Mucosa of rectum (tissue), 2 donors: Measurements from ENCODE around the gene PCNX2.

Experiments used
- H3K27ac ChIP-seq, 2 donors: one replicate each; pipeline ENCODE4 v1.7.0; 2013; ENCODE audit warnings: inconsistent platforms in 2 of 2, low read depth in 2 of 2, low read length in 2 of 2
- H3K27me3 ChIP-seq, 2 donors: one replicate each; pipeline ENCODE4 v1.7.0; 2013; ENCODE audit warnings: low read length in 2 of 2; ENCODE audit not compliant: control insufficient read depth in 2 of 2, insufficient read depth in 2 of 2
- H3K36me3 ChIP-seq, 2 donors: one replicate each; pipeline ENCODE4 v1.7.0; 2013; ENCODE audit warnings: low read length in 2 of 2; ENCODE audit not compliant: control insufficient read depth in 2 of 2, insufficient read depth in 2 of 2
- H3K4me1 ChIP-seq, 2 donors: one replicate each; pipeline ENCODE4 v1.7.0; 2013; ENCODE audit warnings: low read length in 2 of 2, mild to moderate bottlenecking in 1 of 2; ENCODE audit not compliant: control insufficient read depth in 2 of 2, insufficient read depth in 2 of 2
- H3K4me3 ChIP-seq, 2 donors: one replicate each; pipeline ENCODE4 v1.7.0; 2013; ENCODE audit warnings: low read length in 2 of 2
- H3K9ac ChIP-seq, 2 donors: one replicate each; pipeline ENCODE4 v1.7.0; 2013; ENCODE audit warnings: low read length in 2 of 2, low read depth in 1 of 2, mild to moderate bottlenecking in 1 of 2
- H3K9me3 ChIP-seq, 2 donors: one replicate each; pipeline ENCODE4 v1.7.0; 2013; ENCODE audit warnings: low read length in 2 of 2; ENCODE audit not compliant: control insufficient read depth in 2 of 2
- donor health status: healthy.
- donor health status: Normal muscosa, but diverticular disease.

The PCNX2 gene

DNA sequence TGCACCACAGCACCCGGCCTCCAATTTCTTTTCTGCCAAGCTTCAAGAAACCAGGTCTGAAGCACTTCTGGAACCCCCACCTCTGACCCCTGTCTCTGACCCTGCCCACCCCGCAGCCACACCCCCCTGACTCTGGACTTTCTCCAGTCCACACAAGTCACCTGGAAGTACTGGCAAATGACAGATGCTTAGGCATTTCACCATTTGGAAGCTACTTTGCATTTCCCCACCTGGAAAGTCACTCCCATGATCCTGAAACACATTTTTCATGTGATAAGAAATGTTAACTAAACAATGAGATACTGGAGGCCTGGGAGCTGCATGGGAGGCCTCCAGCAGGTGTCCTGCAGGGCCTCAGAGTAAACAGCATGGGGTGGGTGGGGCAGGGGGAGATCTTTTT, 299.4 kb downstream of the PCNX2 start:
- no peaks in the 10 kb centered on the region for H3K9me3 ChIP-seq
- H3K4me3 ChIP-seq = no peak overlapping the region
- no peaks in the 10 kb centered on the region for H3K27me3 ChIP-seq
- no peaks in the 10 kb centered on the region for H3K4me1 ChIP-seq
- H3K36me3 ChIP-seq = peaks cover 8 to 10% of the 10 kb centered on the region in 2 donors
- no peak overlapping the region for H3K9ac ChIP-seq
- H3K27ac ChIP-seq = no peak overlapping the region

DNA sequence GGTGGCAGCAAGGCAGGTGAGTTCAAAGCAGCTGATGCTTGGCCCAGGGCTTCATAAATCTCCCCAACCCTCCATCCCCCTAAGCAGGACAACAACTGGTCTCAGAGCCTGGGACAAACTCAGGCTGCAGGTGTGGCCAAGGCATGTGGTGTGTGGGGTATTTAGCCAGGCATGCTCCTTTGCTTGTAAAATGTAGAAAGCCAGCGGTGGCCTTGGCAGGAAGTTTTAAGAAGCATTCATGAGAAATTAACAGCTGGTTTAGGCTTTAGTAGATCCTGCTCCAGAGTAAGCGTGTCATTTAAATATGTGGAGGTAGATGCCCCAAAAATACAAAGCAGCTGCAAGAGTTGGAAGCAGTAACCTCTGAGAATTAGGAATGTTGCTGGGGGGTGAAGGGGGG, 300.3 kb downstream of the PCNX2 start:
- Histone ChIP-seq H3K27me3 (no peaks in the 10 kb centered on the region), H3K27ac (no peak overlapping the region), H3K4me3 (no peak overlapping the region), H3K9ac (no peak overlapping the region), H3K4me1 (no peaks in the 10 kb centered on the region), H3K36me3 (peaks cover 5 to 10% of the 10 kb centered on the region in 2 donors), H3K9me3 (no peaks in the 10 kb centered on the region)

DNA sequence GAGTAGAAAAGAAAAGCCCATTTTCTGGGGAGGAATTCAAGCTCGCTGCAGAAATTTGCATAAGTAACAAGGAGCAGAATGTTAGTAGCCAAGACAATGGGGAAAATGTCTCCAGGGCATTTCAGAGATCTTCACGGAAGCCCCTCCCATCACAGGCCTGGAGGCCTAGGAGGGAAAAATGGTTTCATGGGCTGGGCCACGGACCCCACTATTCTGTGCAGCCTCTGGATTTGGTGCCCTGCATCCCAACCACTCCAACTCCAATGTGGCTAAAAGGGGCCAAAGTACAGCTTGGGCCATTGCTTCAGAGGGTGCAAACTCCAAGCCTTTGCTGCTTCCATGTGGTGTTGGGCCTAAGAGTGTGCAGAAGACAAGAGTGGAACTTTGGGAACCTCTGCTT, 302.0 kb downstream of the PCNX2 start:
- no peak overlapping the region for H3K9ac ChIP-seq
- peaks cover 4 to 9% of the 10 kb centered on the region in 2 donors for H3K36me3 ChIP-seq
- H3K27ac ChIP-seq = no peak overlapping the region
- no peaks in the 10 kb centered on the region for H3K4me1 ChIP-seq
- no peaks in the 10 kb centered on the region for H3K27me3 ChIP-seq
- no peaks in the 10 kb centered on the region for H3K9me3 ChIP-seq
- no peak overlapping the region for H3K4me3 ChIP-seq

DNA sequence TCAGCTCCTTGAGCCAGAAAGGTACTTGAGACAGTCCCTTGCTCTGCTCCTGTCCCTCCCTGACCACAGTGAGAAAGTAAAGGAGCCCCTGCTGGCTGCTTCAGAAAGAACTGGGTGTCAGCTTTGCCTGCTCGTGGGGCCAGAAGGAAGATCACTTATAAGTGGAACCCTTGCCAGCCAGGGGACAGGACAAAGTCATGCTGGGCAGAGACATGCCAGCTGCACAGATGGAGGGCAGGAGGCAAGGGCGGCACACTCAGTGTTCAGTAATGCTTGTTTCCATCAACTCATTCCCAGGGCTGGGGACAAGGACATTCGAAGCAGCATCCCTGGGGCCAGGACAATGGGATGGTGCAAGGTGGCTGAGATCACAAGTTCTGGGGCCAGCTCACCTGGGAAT, 303.3 kb downstream of the PCNX2 start:
- Histone ChIP-seq H3K4me3 (no peak overlapping the region), H3K4me1 (no peaks in the 10 kb centered on the region), H3K9ac (no peak overlapping the region), H3K27ac (no peak overlapping the region), H3K9me3 (no peaks in the 10 kb centered on the region), H3K36me3 (peaks cover 0 to 4% of the 10 kb centered on the region in 2 donors), H3K27me3 (no peaks in the 10 kb centered on the region)

DNA sequence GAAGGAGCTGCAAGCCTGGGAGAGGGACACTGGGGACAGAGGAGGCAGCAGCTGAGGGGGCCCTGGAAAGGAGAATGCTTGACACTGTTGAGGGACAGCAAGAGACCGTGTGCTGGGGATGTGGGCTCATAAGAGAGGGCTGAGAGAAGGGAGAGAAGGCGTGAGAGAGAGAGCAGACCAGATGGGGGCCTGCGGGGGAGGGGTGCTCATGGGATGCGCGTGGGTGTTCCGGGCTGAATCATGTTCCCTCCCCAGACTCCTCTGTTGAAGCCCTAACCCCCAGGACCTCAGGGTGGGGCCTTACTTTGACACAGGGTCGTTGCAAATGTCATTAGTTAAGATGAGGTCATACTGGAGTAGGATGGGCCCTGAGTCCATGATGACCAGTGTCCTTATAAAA, 304.3 kb downstream of the PCNX2 start:
- H3K27ac ChIP-seq = no peak overlapping the region
- H3K9me3 ChIP-seq = no peaks in the 10 kb centered on the region
- H3K4me3 ChIP-seq = no peak overlapping the region
- no peak overlapping the region for H3K9ac ChIP-seq
- H3K4me1 ChIP-seq = no peaks in the 10 kb centered on the region
- peaks cover 0 to 3% of the 10 kb centered on the region in 2 donors for H3K36me3 ChIP-seq
- H3K27me3 ChIP-seq = no peaks in the 10 kb centered on the region

DNA sequence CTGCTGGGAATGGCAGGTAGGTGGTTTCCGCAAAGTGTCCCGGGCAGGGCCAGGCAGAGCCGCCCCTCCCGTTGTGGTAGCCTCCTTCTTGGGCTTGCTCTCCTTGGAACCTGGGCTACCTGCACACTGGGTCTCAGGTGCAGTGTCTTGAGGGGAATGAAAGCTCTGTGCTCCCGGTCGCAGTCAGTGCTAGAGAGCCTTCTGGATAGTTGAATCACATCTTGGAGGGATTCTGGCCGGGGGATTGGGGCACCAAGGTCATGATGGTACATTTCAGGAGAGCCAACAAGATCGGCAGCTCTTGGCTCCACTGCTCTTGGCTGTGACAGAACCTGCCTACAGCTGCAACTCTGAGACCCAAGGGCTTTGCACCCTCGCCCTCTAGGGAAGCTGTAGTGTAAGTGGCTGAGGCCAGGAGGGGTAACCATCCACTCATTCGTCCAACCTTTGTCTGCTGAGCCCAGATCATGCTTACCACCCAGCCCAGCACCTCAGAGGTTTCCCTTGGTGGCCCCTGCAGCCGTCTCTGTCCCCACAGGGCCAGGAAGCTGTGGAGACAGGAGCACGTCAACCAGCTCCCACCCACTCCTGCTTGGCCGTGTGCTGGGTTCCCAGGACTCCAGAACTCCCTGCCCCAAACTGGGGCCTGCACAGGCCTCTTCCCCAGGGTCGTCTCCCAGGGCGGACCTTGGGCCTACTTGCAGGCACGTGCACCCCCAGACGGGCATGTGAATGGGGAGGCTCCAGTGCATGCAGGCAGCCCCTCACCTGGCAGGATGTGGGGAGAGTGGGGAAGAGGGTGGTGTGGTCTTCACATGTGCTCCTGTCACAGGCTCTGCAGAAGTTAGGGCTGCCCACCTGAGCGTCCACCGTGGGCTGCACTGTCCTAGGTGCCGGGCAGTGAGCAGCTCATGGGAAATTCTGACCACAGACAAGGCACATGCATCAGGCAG, 305.1 kb downstream of the PCNX2 start:
- Histone ChIP-seq H3K9ac (no peak overlapping the region), H3K4me1 (peaks cover 0 to 3% of the 10 kb centered on the region in 2 donors), H3K36me3 (peaks cover 0 to 3% of the 10 kb centered on the region in 2 donors), H3K4me3 (no peak overlapping the region), H3K27ac (no peak overlapping the region), H3K9me3 (no peaks in the 10 kb centered on the region), H3K27me3 (no peaks in the 10 kb centered on the region)

DNA sequence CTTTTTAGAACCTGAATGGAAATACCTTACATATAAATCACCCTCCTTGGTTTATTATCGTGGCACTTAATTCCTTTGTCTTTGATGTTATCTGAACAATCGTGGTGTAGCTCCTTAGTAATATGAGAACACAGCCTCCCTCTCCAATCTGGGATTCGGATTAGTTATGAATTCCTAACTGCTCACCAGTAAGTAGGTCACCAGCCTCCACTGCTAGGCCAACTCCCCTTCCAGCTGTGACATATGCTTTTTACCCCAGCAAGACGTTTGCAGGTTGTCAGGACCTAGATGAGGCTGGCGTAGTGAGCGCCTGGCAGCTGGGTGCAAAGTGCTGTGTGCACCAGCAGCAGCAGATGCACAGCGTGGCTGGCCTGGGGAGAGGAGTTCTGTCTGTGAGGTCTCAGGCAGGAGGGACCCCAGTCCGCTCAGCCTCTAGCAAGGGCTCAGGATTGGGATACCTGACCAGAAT, 306.9 kb downstream of the PCNX2 start:
- Histone ChIP-seq H3K9me3 (no peaks in the 10 kb centered on the region), H3K27me3 (no peaks in the 10 kb centered on the region), H3K36me3 (no peaks in the 10 kb centered on the region), H3K9ac (no peak overlapping the region), H3K4me1 (peaks cover 7 to 13% of the 10 kb centered on the region in 2 donors), H3K4me3 (no peak overlapping the region), H3K27ac (no peak overlapping the region)

DNA sequence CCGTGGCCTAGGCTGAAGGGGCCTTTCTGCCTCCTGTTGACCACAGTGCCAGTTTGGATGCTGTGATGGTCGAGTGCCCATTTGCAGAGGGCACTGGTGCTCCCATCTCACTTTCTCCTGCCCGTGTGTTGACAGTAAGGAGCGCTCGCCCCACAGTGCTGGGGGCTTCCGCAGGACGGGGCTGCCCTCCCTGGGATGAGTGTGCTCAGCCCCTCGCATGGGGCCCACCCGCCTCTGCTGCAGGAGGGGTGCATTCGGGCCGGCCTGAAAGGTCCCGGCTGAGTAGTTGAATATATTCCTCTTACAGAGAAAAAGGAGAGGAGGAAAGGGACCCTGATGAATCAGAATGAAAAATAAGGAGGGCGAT, 307.8 kb downstream of the PCNX2 start:
- Histone ChIP-seq H3K27me3 (no peaks in the 10 kb centered on the region), H3K36me3 (no peaks in the 10 kb centered on the region), H3K27ac (no peak overlapping the region), H3K9me3 (no peaks in the 10 kb centered on the region), H3K4me3 (no peak overlapping the region), H3K4me1 (peaks cover 7 to 13% of the 10 kb centered on the region in 2 donors), H3K9ac (no peak overlapping the region)

DNA sequence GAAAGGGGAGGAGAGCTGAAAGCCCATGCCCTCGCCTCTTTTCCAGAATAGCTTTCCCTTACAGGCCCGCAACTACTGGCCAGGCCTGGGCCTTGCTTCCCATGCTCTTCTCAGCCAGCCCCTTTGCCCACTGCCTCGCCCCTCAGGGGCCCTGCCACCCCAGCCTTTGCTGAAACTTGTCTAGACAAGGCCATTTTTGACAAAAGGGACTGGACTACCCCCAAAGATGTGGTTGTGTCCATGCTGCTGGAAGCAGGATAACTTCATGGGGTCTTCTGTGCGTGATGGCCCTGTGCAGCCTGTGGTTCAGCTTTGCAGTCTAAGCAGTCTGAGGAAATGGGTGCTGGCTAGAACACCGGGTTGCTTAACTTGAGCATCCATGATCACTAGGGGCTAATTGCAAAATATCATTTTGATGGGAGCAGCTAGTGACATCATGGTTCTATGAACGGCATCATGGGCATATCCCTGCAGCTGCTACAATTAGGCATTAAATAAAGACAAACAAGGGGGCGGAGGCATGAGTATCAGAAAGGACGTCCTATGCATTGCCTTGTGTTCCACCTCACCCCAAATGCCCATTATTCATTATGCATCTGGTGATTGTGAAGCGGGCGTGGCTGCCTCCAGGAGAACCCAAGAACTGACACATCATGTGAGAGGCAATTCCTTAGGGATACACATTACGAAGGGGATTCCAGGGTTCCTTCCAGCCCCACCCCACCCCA, 308.3 kb downstream of the PCNX2 start:
- H3K36me3 ChIP-seq = no peaks in the 10 kb centered on the region
- no peak overlapping the region for H3K9ac ChIP-seq
- no peaks in the 10 kb centered on the region for H3K27me3 ChIP-seq
- H3K27ac ChIP-seq = no peak overlapping the region
- H3K4me1 ChIP-seq = peaks cover 7 to 13% of the 10 kb centered on the region in 2 donors
- H3K4me3 ChIP-seq = no peak overlapping the region
- H3K9me3 ChIP-seq = no peaks in the 10 kb centered on the region

DNA sequence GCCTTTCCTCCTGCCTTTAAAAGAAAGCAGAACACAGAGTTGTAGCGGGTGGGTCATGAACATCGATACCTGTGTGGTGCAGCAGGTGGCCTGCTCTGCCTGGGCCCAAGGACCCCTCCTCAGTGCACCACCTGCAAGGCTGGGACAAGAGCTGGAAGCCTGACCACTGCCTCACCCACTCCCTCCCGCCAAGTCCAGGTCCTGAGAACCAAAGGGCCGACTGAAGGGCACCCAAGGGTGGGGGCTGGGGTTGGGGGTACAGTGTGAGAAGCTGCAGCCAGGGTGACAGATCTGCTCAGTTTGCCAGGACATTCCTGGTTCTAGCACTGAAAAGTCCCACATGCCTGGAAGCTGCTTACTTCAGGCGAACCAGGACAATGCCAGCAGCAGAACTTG, 309.0 kb downstream of the PCNX2 start:
- Histone ChIP-seq H3K27ac (no peak overlapping the region), H3K4me3 (no peak overlapping the region), H3K36me3 (no peaks in the 10 kb centered on the region), H3K9ac (no peak overlapping the region), H3K9me3 (no peaks in the 10 kb centered on the region), H3K27me3 (no peaks in the 10 kb centered on the region), H3K4me1 (peaks cover 7 to 13% of the 10 kb centered on the region in 2 donors)
